Measurements from ENCODE around the gene ATP7B.

Gene ATP7B

GRCh38 chr13:51976890-51977289 lies 34.4 kb downstream of the ATP7B start:
- DNase-seq: no peak

- DNase-seq: no peak
Measured at GRCh38 chr13:51976423-51976822, 34.8 kb downstream of the ATP7B start.

- no peak for DNase-seq
Measured at GRCh38 chr13:51974482-51974881, 36.8 kb downstream of the ATP7B start.

GRCh38 chr13:51971520-51972426 lies 39.5 kb downstream of the ATP7B start:
- DNase-seq: peak; percentile 16 to 19

GRCh38 chr13:51970349-51970748 lies 40.9 kb downstream of the ATP7B start:
- no peak for DNase-seq

GRCh38 chr13:51967482-51968446 lies 43.5 kb downstream of the ATP7B start:
- no peak for DNase-seq

GRCh38 chr13:51966186-51966585 lies 45.1 kb downstream of the ATP7B start:
- DNase-seq: no peak

- DNase-seq: no peak
Measured at GRCh38 chr13:51961493-51962403, 49.5 kb downstream of the ATP7B start.

GRCh38 chr13:51960766-51961165 lies 50.5 kb downstream of the ATP7B start:
- no peak for DNase-seq

GRCh38 chr13:51959773-51960172 lies 51.5 kb downstream of the ATP7B start:
- DNase-seq: no peak

GRCh38 chr13:51958217-51958547 lies 53.1 kb downstream of the ATP7B start:
- peak; percentile 24 to 41 for DNase-seq

- DNase-seq: no peak
Measured at GRCh38 chr13:51957377-51958216, 53.7 kb downstream of the ATP7B start.

GRCh38 chr13:51956717-51957116 lies 54.5 kb downstream of the ATP7B start:
- DNase-seq: no peak

- no peak for DNase-seq
Measured at GRCh38 chr13:51955816-51956603, 55.2 kb downstream of the ATP7B start.

- peak in 1 of 2 experiments; percentile 18 for DNase-seq
Measured at GRCh38 chr13:51955281-51955771, 55.9 kb downstream of the ATP7B start.

- DNase-seq: no peak
Measured at GRCh38 chr13:51953347-51954195, 57.7 kb downstream of the ATP7B start.

GRCh38 chr13:51950722-51951121 lies 60.5 kb downstream of the ATP7B start:
- DNase-seq: no peak

- no peak for DNase-seq
Measured at GRCh38 chr13:51946163-51946669, 65.0 kb downstream of the ATP7B start.

- no peak for DNase-seq
Measured at GRCh38 chr13:51945149-51945548, 66.1 kb downstream of the ATP7B start.

Data from NCI-H2081 (cell line).